Stomach (tissue), 9 donors: ENCODE data around the gene ATP6V0A4. TPM values are rescaled to one million over a fixed set of nuclear protein-coding genes. Genes with fewer than 3 reads are reported as not detected.
"Not testable (repeated sequence)": the region's sequence is repeated elsewhere in the genome, so short reads cannot be mapped to it uniquely, and the experiment has no call there.

Experiments
- DNase-seq, 2 donors: peaks; one replicate each; pipeline versions ENCODE4 v3.0.0 to v3.0.0-alpha.2; 2013 to 2019
- H3K27ac ChIP-seq, 5 donors: fragments of 200-600 bp in 4 of 5; sonication (generic) in 4 of 5; one replicate each; pipeline ENCODE4 v1.5.1; 2013 to 2019; ENCODE audit warnings: mild to moderate bottlenecking in 1 of 5, moderate library complexity in 1 of 5
- H3K27me3 ChIP-seq, 3 donors: fragments of 200-600 bp; sonication (generic); one replicate each; pipeline ENCODE4 v1.5.1; 2017 to 2019; ENCODE audit warnings: mixed run types in 1 of 3
- H3K36me3 ChIP-seq, 4 donors: fragments of 200-600 bp; sonication (generic); 1 replicate in 3 of 4; 2 replicates in 1 of 4; pipeline ENCODE4 v1.5.1; 2016 to 2019
- H3K4me1 ChIP-seq, 4 donors: fragments of 200-600 bp; sonication (generic); one replicate each; pipeline ENCODE4 v1.5.1; 2016 to 2019
- H3K4me3 ChIP-seq, 4 donors: fragments of 200-600 bp; sonication (generic) in 3 of 4; one replicate each; pipeline ENCODE4 v1.5.1; 2016 to 2019; ENCODE audit warnings: mild to moderate bottlenecking in 1 of 4
- H3K9me3 ChIP-seq, 4 donors: fragments of 200-600 bp; sonication (generic); one replicate each; pipeline ENCODE4 v1.5.1; 2016 to 2019
- EP300 ChIP-seq: sonication (generic); formaldehyde crosslinking; IDR thresholded peaks from one replicate; pipeline ENCODE4 v1.6.1; 2017; ENCODE audit warnings: antibody characterized with exemption
- POLR2A ChIP-seq, 4 donors: fragments of 450-650 bp; IDR thresholded peaks; one replicate each; pipeline ENCODE4 v1.6.1; 2016; ENCODE audit warnings: antibody characterized with exemption in 4 of 4, control low read depth in 2 of 4, mild to moderate bottlenecking in 1 of 4, moderate library complexity in 1 of 4
- POLR2AphosphoS5 ChIP-seq, 3 donors: sonication (generic); formaldehyde crosslinking; IDR thresholded peaks; one replicate each; pipeline ENCODE4 v1.6.1; 2016; ENCODE audit warnings: antibody characterized with exemption in 3 of 3
- WGBS, 5 donors: extraction: QIAGEN DNeasy Blood & Tissue Kit in 3 of 5; methylation state at CpG; one replicate each; pipeline versions ENCODE4 v1.1.5 to v1.1.7; 2013 to 2018; 5-methylcytosine and 5-hydroxymethylcytosine counted together
- intact Hi-C: fragments of 100-400 bp; cut with DNase I; formaldehyde crosslinking; loops from one replicate; pipeline ENCODE4 v1.15.1; 2023; ENCODE audit warnings: low total_unique reads
- polyA plus RNA-seq, 3 donors: library from polyadenylated mRNA; stranded (reverse); fragments of 200-250 nt; gene quantifications; one replicate each; pipeline ENCODE4 v1.2.3, GENCODE V29; 2013
- total RNA-seq, 5 donors: library from RNA; depleted of rRNA; stranded (reverse); fragments of >200 nt; gene quantifications; one replicate each; pipeline versions ENCODE4 v1.1.0 to v1.2.3, GENCODE V29; 2014 to 2016
- TF ChIP-seq, protein P1 (sequence below), 7 experiments: fragments of 450-650 bp in 4 of 7; fragments of 200-600 bp in 3 of 7; sonication (generic) in 3 of 7; IDR thresholded peaks; one replicate each; pipeline ENCODE4 v1.5.1; 2016 to 2019; ENCODE audit warnings: antibody characterized with exemption in 7 of 7, control low read depth in 2 of 7, mild to moderate bottlenecking in 1 of 7
- donor health status: healthy with polysubstance abuse.
- donor health status: Bipolar disorder and iron deficiency.
- donor health status: healthy.

Gene ATP6V0A4
- total and polyA plus RNA-seq, 8 donors = 1.0 TPM; not detected in 7

DNA sequence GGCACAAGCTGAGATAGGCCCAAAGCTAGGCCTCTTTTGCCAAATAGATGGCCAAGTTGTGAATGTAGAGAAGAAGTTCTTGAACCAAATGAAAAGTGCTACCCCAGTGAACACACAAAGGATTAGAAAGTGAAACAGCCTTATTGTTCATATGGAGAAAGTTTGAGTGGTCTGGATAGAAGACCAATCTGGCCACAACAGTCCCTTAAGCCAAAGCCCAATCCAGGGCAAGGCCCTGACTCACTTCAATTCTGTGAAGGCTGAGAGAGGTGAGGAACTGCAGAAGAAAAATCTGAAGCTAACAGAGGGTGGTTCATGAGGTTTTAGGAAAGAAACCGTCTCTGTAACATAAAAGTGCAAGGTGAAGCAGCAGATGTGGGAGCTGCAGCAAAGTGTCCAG is 18.7 kb upstream of the ATP6V0A4 start:
- Histone ChIP-seq H3K27ac (no peak overlapping the region), H3K36me3 (no peaks in the 10 kb centered on the region), H3K27me3 (no peaks in the 10 kb centered on the region), H3K4me3 (no peak overlapping the region), H3K4me1 (no peaks in the 10 kb centered on the region), H3K9me3 (no peaks in the 10 kb centered on the region)
- TF ChIP-seq POLR2A (IDR thresholded peaks at IDR 0.05) = no peak
- no peak for TF ChIP-seq POLR2AphosphoS5 (IDR thresholded peaks at IDR 0.05)
- no peak for TF ChIP-seq EP300
- TF ChIP-seq, protein P1, sequence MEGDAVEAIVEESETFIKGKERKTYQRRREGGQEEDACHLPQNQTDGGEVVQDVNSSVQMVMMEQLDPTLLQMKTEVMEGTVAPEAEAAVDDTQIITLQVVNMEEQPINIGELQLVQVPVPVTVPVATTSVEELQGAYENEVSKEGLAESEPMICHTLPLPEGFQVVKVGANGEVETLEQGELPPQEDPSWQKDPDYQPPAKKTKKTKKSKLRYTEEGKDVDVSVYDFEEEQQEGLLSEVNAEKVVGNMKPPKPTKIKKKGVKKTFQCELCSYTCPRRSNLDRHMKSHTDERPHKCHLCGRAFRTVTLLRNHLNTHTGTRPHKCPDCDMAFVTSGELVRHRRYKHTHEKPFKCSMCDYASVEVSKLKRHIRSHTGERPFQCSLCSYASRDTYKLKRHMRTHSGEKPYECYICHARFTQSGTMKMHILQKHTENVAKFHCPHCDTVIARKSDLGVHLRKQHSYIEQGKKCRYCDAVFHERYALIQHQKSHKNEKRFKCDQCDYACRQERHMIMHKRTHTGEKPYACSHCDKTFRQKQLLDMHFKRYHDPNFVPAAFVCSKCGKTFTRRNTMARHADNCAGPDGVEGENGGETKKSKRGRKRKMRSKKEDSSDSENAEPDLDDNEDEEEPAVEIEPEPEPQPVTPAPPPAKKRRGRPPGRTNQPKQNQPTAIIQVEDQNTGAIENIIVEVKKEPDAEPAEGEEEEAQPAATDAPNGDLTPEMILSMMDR (IDR thresholded peaks at IDR 0.05) = no peak
- intact Hi-C loops = no loop called here
- 78 to 100% (median 84%) methylated on average over 1 of the region's 1 CpG for WGBS, 5 donors
- DNase-seq = no peak

DNA sequence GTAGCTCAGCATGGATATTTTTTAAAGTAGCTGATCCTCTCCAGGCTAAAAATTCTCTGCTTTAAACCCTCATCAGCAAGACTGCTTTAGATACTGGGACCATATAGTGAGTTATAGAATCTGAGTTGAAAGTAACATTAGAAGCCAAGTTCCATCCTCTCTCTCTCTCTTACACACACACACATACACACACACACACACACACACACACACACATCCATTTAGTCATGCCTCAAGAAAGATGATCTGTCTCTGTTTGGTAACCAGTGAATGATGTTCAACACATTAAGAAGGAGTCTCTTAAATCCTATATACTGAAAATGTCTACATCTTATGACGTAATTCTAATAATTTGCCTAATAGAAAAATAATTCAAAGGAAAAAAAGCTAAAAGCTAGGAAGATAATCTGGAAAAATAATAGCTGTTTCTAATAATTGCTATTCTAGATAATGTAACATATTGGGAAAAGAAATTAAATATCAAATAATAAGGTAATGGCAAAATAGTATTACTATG is 16.9 kb upstream of the ATP6V0A4 start:
- no peak for DNase-seq
- Histone ChIP-seq H3K4me1 (no peaks in the 10 kb centered on the region), H3K27ac (no peak overlapping the region), H3K9me3 (no peaks in the 10 kb centered on the region), H3K4me3 (no peak overlapping the region), H3K27me3 (no peaks in the 10 kb centered on the region), H3K36me3 (no peaks in the 10 kb centered on the region)
- intact Hi-C loops = no loop called here
- no peak for TF ChIP-seq EP300
- no peak for TF ChIP-seq POLR2AphosphoS5 (IDR thresholded peaks at IDR 0.05)
- TF ChIP-seq, protein P1 (IDR thresholded peaks at IDR 0.05) = no peak
- no peak for TF ChIP-seq POLR2A (IDR thresholded peaks at IDR 0.05)
- 79 to 91% (median 81%) methylated on average over 1 of the region's 1 CpG for WGBS, 5 donors

- DNase-seq = no peak
- H3K4me1 ChIP-seq = no peaks in the 10 kb centered on the region
- H3K36me3 ChIP-seq = no peaks in the 10 kb centered on the region
- WGBS, 5 donors = 64 to 76% (median 73%) methylated on average over 2 of the region's 2 CpGs
- H3K27me3 ChIP-seq = no peaks in the 10 kb centered on the region
- TF ChIP-seq, protein P1 (IDR thresholded peaks at IDR 0.05) = no peak
- no peak for TF ChIP-seq EP300
- no peak for TF ChIP-seq POLR2AphosphoS5 (IDR thresholded peaks at IDR 0.05)
- no peak for TF ChIP-seq POLR2A (IDR thresholded peaks at IDR 0.05)
- no peak overlapping the region for H3K27ac ChIP-seq
- intact Hi-C loops = no loop called here
- no peak overlapping the region for H3K4me3 ChIP-seq
- H3K9me3 ChIP-seq = no peaks in the 10 kb centered on the region
Measured at GRCh38 chr7:138813945-138814344, 15.9 kb upstream of the ATP6V0A4 start.

DNA sequence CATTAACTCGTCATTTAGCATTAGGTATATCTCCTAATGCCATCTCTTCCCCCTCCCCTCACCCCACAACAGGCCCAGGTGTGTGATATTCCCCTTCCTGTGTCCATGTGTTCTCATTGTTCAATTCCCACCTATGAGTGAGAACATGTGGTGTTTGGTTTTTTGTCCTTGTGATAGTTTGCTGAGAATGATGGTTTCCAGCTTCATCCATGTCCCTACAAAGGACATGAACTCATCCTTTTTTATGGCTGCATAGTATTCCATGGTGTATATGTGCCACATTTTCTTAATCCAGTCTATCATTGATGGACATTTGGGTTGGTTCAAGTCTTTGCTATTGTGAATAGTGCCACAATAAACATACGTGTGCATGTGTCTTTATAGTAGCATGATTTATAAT is 13.3 kb upstream of the ATP6V0A4 start:
- DNase-seq, H3K9me3 ChIP-seq, H3K36me3 ChIP-seq, H3K27me3 ChIP-seq, H3K4me1 ChIP-seq, H3K4me3 ChIP-seq, intact Hi-C loops, H3K27ac ChIP-seq: not testable (repeated sequence)
- 82 to 98% (median 84%) methylated on average over 1 to 2 of the region's 2 CpGs for WGBS, 5 donors

DNA sequence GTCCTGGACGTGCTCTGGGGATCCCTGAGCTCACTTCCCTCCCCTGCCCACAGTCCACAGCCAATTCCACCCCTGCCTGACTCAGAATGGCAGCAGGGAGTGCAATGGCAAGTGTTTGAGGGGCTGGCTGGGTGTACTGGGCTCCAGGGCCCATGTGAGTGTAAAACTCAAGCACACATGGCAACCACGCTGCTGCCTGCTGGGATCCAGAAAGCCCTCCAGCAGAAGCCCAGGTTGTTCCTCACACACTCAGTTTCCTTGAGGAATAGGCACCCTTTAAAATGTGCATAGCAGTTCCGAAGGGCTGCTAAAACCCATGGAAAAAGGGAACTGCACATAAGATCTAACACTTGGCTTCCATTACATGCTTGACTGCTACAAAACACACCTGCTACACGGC is 11.3 kb upstream of the ATP6V0A4 start:
- H3K36me3 ChIP-seq = no peaks in the 10 kb centered on the region
- H3K4me3 ChIP-seq = no peak overlapping the region
- H3K27me3 ChIP-seq = no peaks in the 10 kb centered on the region
- intact Hi-C loops = no loop called here
- no peaks in the 10 kb centered on the region for H3K4me1 ChIP-seq
- H3K9me3 ChIP-seq = peaks cover 0 to 4% (median 0%) of the 10 kb centered on the region in 4 donors
- WGBS, 5 donors = 70 to 88% (median 84%) methylated on average over 4 of the region's 4 CpGs
- DNase-seq = no peak
- TF ChIP-seq POLR2A (IDR thresholded peaks at IDR 0.05) (no peak), EP300 (no peak), POLR2AphosphoS5 (IDR thresholded peaks at IDR 0.05) (no peak)
- TF ChIP-seq, protein P1 (IDR thresholded peaks at IDR 0.05) = no peak
- no peak overlapping the region for H3K27ac ChIP-seq
